HG03378 (cell line): Measurements from ENCODE around the gene FBXO42.

Experiments
- ATAC-seq: cut with Tn5 transposase; IDR thresholded peaks from one replicate; pipeline ENCODE4 v1.9.1; 2021; ENCODE audit warnings: mild to moderate bottlenecking, moderate library complexity; ENCODE audit not compliant: unreplicated experiment

The FBXO42 gene

GRCh38 chr1:16206547-16207317 lies 145.5 kb downstream of the FBXO42 start:
- peak; percentile 49 for ATAC-seq

GRCh38 chr1:16205891-16206546 lies 146.3 kb downstream of the FBXO42 start:
- peak; percentile 11 for ATAC-seq

DNA sequence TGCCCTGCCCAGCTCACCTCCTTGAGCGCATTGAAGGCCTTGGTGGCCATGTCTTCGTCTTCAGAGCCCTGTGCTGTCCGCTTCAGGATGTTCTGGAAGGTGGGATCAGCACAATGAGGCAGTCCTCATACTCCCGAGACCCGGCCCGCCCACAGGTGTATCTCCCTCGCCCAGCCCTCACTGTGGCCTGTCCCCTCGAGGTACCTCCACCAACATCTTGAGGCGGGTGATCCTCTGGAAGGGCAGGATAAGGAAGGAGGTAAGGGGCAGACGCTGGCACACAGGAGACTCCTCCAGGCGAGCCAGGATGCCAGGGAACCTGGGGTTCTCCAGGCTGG lies 147.0 kb downstream of the FBXO42 start:
- ATAC-seq, result no peak

DNA sequence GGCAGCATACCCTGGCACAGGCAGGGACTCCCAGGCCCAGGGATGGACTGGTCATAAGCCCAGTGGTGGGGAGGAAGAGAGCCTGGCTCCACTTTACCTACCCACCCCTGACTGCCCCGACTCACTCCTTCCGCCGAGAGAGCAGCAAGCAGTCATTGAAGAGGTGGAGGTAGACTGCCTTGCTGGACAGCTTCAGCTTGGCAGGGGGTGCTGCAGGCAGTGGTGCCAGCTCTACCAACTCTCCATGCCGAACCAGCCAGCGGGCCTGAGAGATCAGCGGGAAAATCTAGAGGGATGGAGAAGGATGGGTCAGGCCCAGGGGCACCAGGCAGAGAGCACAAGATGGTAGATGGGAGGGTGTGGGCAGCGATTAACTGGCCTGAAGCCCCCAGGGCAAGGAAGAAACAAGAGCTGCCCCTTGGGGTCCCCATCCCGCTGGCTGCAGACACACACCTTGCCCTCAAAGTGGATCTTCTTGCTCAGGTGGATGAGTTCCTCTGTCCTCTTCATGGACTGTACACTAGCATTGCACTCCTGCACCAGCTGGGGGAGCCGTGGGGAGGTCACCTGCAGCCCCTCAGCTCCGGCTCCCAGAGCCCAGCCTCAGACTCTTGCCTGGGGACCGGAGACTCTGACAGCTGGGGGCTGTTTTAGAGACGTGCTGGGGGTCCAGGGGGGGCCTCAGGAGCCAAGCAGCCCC lies 147.5 kb downstream of the FBXO42 start:
- ATAC-seq, result no peak

DNA sequence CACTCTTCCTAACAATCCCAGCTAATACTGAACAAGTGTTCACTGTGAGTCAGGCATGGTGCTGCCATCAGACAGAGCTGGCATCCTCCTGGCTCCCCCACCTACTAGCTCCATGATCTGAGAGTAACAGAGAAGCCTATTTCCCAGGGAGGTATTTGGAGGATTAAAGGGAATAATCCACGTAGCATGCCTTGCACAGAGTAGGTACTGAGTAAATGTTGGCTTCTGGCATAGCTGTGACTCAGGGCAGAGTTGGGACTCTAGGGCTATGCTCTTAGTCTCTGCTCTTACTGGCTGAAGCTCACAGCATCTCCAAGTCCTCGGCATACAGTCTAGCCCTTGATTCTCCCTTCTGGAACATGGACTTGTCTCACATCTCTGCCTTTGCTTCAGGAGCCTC lies 148.1 kb downstream of the FBXO42 start:
- no peak for ATAC-seq

DNA sequence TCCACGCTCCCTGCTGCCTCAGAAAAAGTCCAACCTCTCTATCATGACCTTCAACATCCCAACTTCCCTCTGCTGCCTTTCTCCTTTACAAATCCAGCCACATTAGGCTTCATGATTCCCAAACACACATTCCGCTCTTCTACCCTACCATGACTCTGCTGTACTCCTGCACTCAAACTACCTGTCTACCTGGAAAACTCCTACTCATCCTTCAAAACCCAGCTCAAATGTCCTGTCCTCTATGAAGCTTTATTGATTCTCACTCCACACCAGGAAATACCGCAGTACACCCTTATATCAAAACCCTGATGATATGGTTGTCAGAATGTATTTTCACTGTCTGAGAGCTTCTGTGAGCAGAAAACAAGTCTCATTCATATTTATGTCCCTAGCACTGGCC lies 148.7 kb downstream of the FBXO42 start:
- no peak for ATAC-seq

DNA sequence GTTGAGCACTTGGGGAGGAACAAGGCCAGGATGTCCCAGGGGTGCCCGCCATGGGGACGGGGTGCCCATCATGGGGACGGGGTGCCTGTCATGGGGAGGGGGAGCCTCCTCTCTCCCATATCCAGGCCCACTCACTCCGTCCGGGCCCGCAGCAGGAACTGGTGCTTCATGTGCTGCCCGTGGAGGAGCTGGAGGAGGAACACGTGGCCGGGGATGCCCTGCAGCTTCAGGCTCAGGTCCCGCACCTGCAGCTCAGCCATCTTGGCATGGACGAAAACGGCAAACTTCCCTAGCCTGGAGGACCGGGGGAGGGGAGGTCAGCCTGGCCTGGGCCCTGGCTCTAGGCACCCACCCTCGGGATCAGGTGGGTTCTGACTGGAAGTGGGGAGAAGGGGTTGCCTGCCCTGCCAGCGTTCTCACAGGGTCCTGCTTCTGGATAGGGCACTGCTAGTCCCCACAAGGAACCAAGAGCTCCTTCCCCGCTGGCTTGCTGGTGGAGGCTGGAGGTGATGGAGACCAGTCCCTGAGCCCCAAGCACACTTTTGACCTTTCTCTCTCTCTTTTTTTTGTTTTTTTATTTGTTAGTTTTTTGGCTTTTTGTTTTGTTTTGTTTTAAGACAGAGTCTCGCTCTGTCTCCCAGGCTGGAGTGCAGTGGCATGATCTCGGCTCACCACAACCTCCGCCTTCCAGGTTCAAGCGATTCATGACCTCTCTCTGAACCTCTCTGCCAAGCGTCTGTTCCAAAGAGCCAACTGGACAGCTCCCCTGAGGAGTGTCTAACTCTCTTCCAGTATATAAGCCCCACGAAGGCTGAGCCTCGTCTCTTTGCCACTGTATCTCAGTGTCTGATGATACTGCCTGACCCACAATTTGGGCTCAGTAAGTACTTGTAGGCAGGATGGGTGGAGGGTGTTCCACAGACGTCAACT lies 149.7 kb downstream of the FBXO42 start:
- no peak for ATAC-seq

GRCh38 chr1:16199700-16200099 lies 152.6 kb downstream of the FBXO42 start:
- ATAC-seq, result no peak

DNA sequence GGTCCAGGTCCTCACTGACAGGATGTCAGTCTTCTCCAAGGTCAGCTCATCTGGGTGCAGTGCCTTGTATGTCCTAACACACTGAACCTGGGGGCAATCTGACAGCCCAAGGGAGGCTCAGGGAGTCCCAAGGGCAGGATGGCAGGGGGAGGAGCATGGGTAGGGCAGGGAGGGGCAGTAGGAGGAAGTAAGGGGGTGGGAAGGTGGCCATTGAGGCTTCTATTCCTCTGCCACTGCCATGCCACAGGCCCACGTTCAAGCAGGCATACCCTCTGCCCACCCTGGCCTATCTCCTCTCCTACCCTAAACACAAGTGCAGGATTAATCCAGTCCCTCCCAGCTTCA lies 153.2 kb downstream of the FBXO42 start:
- no peak for ATAC-seq

DNA sequence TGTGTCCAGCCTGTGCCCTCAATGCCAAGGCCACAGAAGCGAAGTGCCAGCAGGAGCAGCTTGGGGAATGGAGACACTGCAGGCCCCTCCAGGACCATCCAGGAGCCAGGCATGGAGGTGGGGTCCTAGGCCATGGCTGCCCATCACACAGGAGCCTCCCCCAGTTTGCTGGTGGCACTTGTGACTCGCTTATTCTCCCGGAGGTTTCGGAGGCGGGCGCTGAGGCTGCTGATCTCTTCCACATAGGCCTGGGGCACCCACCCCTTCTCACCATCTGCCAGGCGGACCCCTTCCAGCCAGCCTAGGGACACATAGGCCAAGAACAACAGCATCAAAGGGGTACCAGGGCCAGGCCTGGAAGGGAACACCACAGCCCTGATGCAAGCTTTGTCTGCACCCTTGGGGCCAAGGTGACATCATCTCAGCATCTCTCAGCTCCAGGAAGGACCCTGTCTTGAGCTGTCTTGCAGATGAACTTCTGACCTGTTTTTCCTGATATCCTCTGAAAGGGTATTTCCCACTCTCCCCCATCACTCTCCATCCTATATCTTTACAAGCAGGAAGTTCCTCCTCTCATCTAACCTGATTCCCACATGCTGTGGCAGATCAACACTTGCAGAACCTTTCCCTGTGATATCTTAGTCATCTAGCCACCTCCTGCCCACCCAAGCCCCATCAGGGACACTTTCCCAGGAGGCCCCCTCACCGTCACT lies 153.7 kb downstream of the FBXO42 start:
- ATAC-seq, result no peak

DNA sequence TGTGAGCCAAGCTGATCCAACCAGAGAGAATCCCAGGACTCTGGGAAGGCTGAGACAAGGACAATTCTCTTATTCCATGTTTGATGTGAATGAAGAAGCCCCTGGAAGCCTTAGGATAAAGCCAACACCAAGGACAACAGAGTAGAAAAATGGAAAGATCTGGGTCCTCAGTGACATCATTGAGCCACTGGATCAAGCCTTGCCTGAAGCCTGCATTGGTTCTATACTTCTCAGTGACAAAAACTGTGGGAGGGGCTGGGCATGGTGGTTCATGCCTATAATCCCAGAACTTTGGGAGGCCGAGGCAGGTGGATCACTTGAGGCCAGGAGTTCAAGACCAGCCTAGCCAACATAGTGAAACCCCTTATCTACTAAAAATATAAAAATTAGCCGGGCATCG lies 155.4 kb downstream of the FBXO42 start:
- no peak for ATAC-seq
